Thyroid gland (tissue), 4 donors: ENCODE results near the gene MAP4.

Experiments used
- POLR2A ChIP-seq, 2 donors: fragments of 450-650 bp; IDR thresholded peaks; one replicate each; pipeline ENCODE4 v1.6.1; 2017; ENCODE audit warnings: antibody characterized with exemption in 2 of 2, mild to moderate bottlenecking in 2 of 2, moderate library complexity in 1 of 2
- TF ChIP-seq, protein P1 (sequence below), 6 experiments: fragments of 200-600 bp in 3 of 6; fragments of 450-650 bp in 3 of 6; sonication (generic) in 3 of 6; IDR thresholded peaks; one replicate each; pipeline ENCODE4 v1.5.1; 2016 to 2019; ENCODE audit warnings: antibody characterized with exemption in 6 of 6, mild to moderate bottlenecking in 2 of 6, inconsistent platforms in 1 of 6, moderate library complexity in 1 of 6

DNA sequence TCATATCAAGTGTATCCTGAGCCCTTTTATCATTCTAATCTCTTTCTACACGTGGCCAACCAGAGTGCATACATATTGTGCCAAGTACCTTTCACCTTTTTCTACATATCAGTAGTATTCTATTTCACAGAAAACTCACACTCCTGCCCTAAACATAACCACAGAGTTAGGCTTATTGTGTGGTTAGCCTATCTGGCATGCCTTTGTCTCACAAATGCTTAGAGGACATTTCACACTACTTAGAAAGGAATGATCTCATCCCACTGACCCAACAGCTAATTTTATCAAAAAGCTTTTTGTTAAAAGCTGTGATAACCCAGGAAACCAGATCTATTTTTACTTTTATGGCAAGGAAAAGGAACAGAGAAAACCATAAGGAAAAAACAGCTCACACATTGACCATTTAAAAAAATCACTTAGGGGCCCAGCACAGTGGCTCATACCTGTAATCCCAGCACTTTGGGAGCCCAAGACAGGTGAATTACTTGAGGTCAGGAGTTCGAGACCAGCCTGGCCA is 17.8 kb upstream of the MAP4 start:
- TF ChIP-seq, protein P1, sequence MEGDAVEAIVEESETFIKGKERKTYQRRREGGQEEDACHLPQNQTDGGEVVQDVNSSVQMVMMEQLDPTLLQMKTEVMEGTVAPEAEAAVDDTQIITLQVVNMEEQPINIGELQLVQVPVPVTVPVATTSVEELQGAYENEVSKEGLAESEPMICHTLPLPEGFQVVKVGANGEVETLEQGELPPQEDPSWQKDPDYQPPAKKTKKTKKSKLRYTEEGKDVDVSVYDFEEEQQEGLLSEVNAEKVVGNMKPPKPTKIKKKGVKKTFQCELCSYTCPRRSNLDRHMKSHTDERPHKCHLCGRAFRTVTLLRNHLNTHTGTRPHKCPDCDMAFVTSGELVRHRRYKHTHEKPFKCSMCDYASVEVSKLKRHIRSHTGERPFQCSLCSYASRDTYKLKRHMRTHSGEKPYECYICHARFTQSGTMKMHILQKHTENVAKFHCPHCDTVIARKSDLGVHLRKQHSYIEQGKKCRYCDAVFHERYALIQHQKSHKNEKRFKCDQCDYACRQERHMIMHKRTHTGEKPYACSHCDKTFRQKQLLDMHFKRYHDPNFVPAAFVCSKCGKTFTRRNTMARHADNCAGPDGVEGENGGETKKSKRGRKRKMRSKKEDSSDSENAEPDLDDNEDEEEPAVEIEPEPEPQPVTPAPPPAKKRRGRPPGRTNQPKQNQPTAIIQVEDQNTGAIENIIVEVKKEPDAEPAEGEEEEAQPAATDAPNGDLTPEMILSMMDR (IDR thresholded peaks at IDR 0.05): no peak
- no peak for TF ChIP-seq POLR2A (IDR thresholded peaks at IDR 0.05)
